Stomach (tissue), 19 donors: ENCODE measurements around the gene MAPK13. TPM values are rescaled to one million over a fixed set of nuclear protein-coding genes. Genes with fewer than 3 reads are reported as not detected.
"Not testable (repeated sequence)": the region's sequence is repeated elsewhere in the genome, so short reads cannot be mapped to it uniquely, and the experiment has no call there.

Experiments used
- DNase-seq, 2 donors: peaks; one replicate each; pipeline versions ENCODE4 v3.0.0 to v3.0.0-alpha.2; 2013 to 2019
- H3K27ac ChIP-seq, 5 donors: fragments of 200-600 bp in 4 of 5; sonication (generic) in 4 of 5; one replicate each; pipeline ENCODE4 v1.5.1; 2013 to 2019; ENCODE audit warnings: mild to moderate bottlenecking in 1 of 5, moderate library complexity in 1 of 5
- H3K27me3 ChIP-seq, 3 donors: fragments of 200-600 bp; sonication (generic); one replicate each; pipeline ENCODE4 v1.5.1; 2017 to 2019; ENCODE audit warnings: mixed run types in 1 of 3
- H3K36me3 ChIP-seq, 4 donors: fragments of 200-600 bp; sonication (generic); 1 replicate in 3 of 4; 2 replicates in 1 of 4; pipeline ENCODE4 v1.5.1; 2016 to 2019
- H3K4me1 ChIP-seq, 4 donors: fragments of 200-600 bp; sonication (generic); one replicate each; pipeline ENCODE4 v1.5.1; 2016 to 2019
- H3K4me3 ChIP-seq, 4 donors: fragments of 200-600 bp; sonication (generic) in 3 of 4; one replicate each; pipeline ENCODE4 v1.5.1; 2016 to 2019; ENCODE audit warnings: mild to moderate bottlenecking in 1 of 4
- H3K9me3 ChIP-seq, 4 donors: fragments of 200-600 bp; sonication (generic); one replicate each; pipeline ENCODE4 v1.5.1; 2016 to 2019
- EP300 ChIP-seq: sonication (generic); formaldehyde crosslinking; IDR thresholded peaks from one replicate; pipeline ENCODE4 v1.6.1; 2017; ENCODE audit warnings: antibody characterized with exemption
- POLR2A ChIP-seq, 4 donors: fragments of 450-650 bp; IDR thresholded peaks; one replicate each; pipeline ENCODE4 v1.6.1; 2016; ENCODE audit warnings: antibody characterized with exemption in 4 of 4, control low read depth in 2 of 4, mild to moderate bottlenecking in 1 of 4, moderate library complexity in 1 of 4
- POLR2AphosphoS5 ChIP-seq, 3 donors: sonication (generic); formaldehyde crosslinking; IDR thresholded peaks; one replicate each; pipeline ENCODE4 v1.6.1; 2016; ENCODE audit warnings: antibody characterized with exemption in 3 of 3
- WGBS, 5 donors: extraction: QIAGEN DNeasy Blood & Tissue Kit in 3 of 5; methylation state at CpG; one replicate each; pipeline versions ENCODE4 v1.1.5 to v1.1.7; 2013 to 2018; 5-methylcytosine and 5-hydroxymethylcytosine counted together
- intact Hi-C: fragments of 100-400 bp; cut with DNase I; formaldehyde crosslinking; loops from one replicate; pipeline ENCODE4 v1.15.1; 2023; ENCODE audit warnings: low total_unique reads
- long read RNA-seq, 10 donors: transcript quantifications; one replicate each; lab custom pipeline, GENCODE V29; 2026
- polyA plus RNA-seq, 3 donors: library from polyadenylated mRNA; stranded (reverse); fragments of 200-250 nt; gene quantifications; one replicate each; pipeline ENCODE4 v1.2.3, GENCODE V29; 2013
- total RNA-seq, 5 donors: library from RNA; depleted of rRNA; stranded (reverse); fragments of >200 nt; gene quantifications; one replicate each; pipeline versions ENCODE4 v1.1.0 to v1.2.3, GENCODE V29; 2014 to 2016
- TF ChIP-seq, protein P1 (sequence below), 7 experiments: fragments of 450-650 bp in 4 of 7; fragments of 200-600 bp in 3 of 7; sonication (generic) in 3 of 7; IDR thresholded peaks; one replicate each; pipeline ENCODE4 v1.5.1; 2016 to 2019; ENCODE audit warnings: antibody characterized with exemption in 7 of 7, control low read depth in 2 of 7, mild to moderate bottlenecking in 1 of 7
- donor health status: healthy with polysubstance abuse.
- donor health status: Bipolar disorder and iron deficiency.
- donor health status: healthy.

The MAPK13 gene
- total RNA-seq (10 to 100 TPM; 19.8 to 95.9 (median 33.0) TPM), polyA plus RNA-seq (10 to 100 TPM; 28.7 to 57.1 (median 35.9) TPM)
- long read RNA-seq, donor 1, transcript MAPK13-201 (12 exons, 2,052 nt) = major isoform, 6 of 6 reads
- long read RNA-seq, donor 1, partial matches to known transcripts = 0 of 6 reads
- long read RNA-seq, donor 1, other reads (novel, unspliced or antisense) = 0 of 6 reads
- long read RNA-seq, donor 2, transcript MAPK13-201 (12 exons, 2,052 nt) = major isoform, 10 of 18 reads
- long read RNA-seq, donor 2, partial matches to known transcripts = 8 of 18 reads
- long read RNA-seq, donor 2, other reads (novel, unspliced or antisense) = 0 of 18 reads
- long read RNA-seq, donor 3, full-length matches to known transcripts = 4 of 4 reads
- long read RNA-seq, donor 3, partial matches to known transcripts = 0 of 4 reads
- long read RNA-seq, donor 3, other reads (novel, unspliced or antisense) = 0 of 4 reads
- long read RNA-seq, donor 4 = 0 reads
- long read RNA-seq, donor 5, partial matches to known transcripts = 6 of 10 reads
- long read RNA-seq, donor 5, other reads (novel, unspliced or antisense) = 0 of 10 reads
- long read RNA-seq, donor 6, transcript MAPK13-201 (12 exons, 2,052 nt) = major isoform, 29 of 29 reads
- long read RNA-seq, donor 6, partial matches to known transcripts = 0 of 29 reads
- long read RNA-seq, donor 6, other reads (novel, unspliced or antisense) = 0 of 29 reads
- long read RNA-seq, donor 7, full-length matches to known transcripts = 11 of 17 reads
- long read RNA-seq, donor 7, partial matches to known transcripts = 6 of 17 reads
- long read RNA-seq, donor 7, other reads (novel, unspliced or antisense) = 0 of 17 reads
- long read RNA-seq, donor 8, transcript MAPK13-201 (12 exons, 2,052 nt) = major isoform, 6 of 23 reads
- long read RNA-seq, donor 8, partial matches to known transcripts = 16 of 23 reads
- long read RNA-seq, donor 8, other reads (novel, unspliced or antisense) = 0 of 23 reads
- long read RNA-seq, donor 9, partial matches to known transcripts = 0 of 2 reads
- long read RNA-seq, donor 9, other reads (novel, unspliced or antisense) = 0 of 2 reads
- long read RNA-seq, donor 10, transcript MAPK13-201 (12 exons, 2,052 nt) = major isoform, 6 of 6 reads
- long read RNA-seq, donor 10, partial matches to known transcripts = 0 of 6 reads
- long read RNA-seq, donor 10, other reads (novel, unspliced or antisense) = 0 of 6 reads

DNA sequence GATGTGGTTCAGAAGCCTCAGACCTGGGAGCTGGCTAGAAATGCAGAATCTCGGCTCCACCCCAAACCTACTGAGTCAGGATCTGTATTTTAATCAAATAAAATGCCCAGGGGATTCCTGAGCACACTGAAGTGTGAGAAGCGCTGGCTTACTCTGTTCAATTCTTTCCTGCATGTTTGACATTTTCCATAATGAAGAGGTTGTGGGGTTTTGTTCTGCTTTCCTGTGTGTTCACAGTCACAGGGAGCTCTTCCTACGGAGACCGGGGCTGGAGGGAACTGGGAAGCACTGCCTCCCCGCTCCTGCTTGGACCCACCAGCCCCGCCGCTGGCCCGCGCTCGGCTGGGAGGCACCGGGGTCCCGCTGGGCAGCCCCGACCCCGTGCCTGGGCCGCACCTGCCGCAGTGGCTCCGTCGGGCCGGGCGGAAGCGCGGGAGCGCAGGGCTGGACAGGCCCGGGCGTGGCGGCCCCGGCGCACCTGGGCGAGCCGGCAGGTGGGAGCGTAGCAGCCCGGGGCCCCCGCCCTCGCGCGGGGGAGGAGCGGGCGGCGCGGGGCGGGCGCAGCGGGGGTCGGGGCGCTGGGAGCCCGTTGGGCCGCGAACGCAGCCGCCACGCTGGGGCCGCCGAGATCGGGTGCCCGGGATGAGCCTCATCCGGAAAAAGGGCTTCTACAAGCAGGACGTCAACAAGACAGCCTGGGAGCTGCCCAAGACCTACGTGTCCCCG is at the start of gene MAPK13:
Gene MAPK13, plus strand, starts transcription at position 573 of the 726 bp plus-strand sequence. Its CDS starts 70 bp downstream, at position 643.
- Histone ChIP-seq H3K36me3 (peaks cover 0 to 12% (median 3%) of the 10 kb centered on the region in 4 donors), H3K27ac (peak within 1 kb of the TSS; percentile 79 to 93 (median 87)), H3K4me1 (peaks cover 13 to 60% (median 30%) of the 10 kb centered on the region in 4 donors), H3K27me3 (peaks cover 0 to 24% (median 0%) of the 10 kb centered on the region in 3 donors), H3K4me3 (peak within 1 kb of the TSS; percentile 52 to 58 (median 54)), H3K9me3 (no peaks in the 10 kb centered on the region)
- 2 to 16% (median 3%) methylated on average over 9 to 59 of the region's 59 CpGs for WGBS, 5 donors
- peak; percentile 43 to 66 for DNase-seq
- peak in 1 of 3 donors; percentile 7 for TF ChIP-seq POLR2AphosphoS5 (IDR thresholded peaks at IDR 0.05)
- TF ChIP-seq POLR2A (IDR thresholded peaks at IDR 0.05) = no peak
- no peak for TF ChIP-seq EP300
- intact Hi-C loops = no loop called here

DNA sequence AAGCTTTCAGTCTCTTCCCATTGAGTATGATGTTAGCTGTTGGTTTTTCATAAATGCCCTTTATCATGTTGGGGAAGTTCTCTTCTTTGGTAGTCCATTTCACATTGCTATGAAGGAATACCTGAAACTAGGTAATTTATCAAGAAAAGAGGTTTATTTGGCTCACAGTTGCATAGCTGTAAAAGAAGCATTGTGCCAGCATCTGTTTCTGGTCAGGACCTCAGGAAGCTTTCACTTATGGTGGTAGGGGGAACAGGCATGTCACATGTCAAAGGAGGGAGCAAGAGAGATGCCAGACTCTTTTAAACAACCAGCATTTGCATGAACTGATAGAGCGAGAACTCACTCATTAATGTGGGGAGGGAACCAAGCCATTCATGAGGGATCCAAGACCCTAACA is 48.0 kb upstream of the MAPK13 start:
- Histone ChIP-seq H3K4me1 (peaks cover 0 to 5% (median 0%) of the 10 kb centered on the region in 4 donors), H3K4me3 (no peak overlapping the region), H3K27me3 (no peaks in the 10 kb centered on the region), H3K27ac (no peak overlapping the region), H3K9me3 (peaks cover 0 to under 1% (median 0%) of the 10 kb centered on the region in 4 donors), H3K36me3 (peaks cover 19 to 77% (median 74%) of the 10 kb centered on the region in 4 donors)
- TF ChIP-seq POLR2A (IDR thresholded peaks at IDR 0.05) (no peak), EP300 (no peak), POLR2AphosphoS5 (IDR thresholded peaks at IDR 0.05) (no peak)
- TF ChIP-seq, protein P1, sequence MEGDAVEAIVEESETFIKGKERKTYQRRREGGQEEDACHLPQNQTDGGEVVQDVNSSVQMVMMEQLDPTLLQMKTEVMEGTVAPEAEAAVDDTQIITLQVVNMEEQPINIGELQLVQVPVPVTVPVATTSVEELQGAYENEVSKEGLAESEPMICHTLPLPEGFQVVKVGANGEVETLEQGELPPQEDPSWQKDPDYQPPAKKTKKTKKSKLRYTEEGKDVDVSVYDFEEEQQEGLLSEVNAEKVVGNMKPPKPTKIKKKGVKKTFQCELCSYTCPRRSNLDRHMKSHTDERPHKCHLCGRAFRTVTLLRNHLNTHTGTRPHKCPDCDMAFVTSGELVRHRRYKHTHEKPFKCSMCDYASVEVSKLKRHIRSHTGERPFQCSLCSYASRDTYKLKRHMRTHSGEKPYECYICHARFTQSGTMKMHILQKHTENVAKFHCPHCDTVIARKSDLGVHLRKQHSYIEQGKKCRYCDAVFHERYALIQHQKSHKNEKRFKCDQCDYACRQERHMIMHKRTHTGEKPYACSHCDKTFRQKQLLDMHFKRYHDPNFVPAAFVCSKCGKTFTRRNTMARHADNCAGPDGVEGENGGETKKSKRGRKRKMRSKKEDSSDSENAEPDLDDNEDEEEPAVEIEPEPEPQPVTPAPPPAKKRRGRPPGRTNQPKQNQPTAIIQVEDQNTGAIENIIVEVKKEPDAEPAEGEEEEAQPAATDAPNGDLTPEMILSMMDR (IDR thresholded peaks at IDR 0.05) = no peak
- 82 to 100% (median 100%) methylated on average over 1 of the region's 1 CpG for WGBS, 5 donors
- no peak for DNase-seq
- intact Hi-C loops = no loop called here

DNA sequence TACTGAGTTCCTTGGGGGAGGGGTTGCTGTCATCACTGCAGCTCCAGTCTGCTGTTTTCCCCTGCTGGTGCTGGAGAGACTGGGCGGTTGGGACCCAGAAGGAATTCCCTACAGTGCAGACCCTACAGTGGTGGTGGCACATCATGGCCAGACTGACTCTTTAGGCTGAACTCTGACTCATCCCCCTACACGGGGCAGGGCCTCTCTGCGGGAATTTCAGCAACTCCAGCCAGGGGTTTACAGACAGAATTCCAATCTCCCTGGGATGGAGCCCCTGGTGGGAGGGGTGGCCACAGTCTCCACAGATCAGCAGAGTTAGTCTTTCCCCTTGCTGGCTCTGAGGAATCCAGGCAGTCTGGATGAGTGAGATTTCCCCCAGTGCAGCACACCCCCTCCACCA is 46.9 kb upstream of the MAPK13 start:
- Histone ChIP-seq H3K27me3 (no peaks in the 10 kb centered on the region), H3K36me3 (peaks cover 19 to 66% (median 65%) of the 10 kb centered on the region in 4 donors)
- no peak for TF ChIP-seq POLR2A (IDR thresholded peaks at IDR 0.05)

DNA sequence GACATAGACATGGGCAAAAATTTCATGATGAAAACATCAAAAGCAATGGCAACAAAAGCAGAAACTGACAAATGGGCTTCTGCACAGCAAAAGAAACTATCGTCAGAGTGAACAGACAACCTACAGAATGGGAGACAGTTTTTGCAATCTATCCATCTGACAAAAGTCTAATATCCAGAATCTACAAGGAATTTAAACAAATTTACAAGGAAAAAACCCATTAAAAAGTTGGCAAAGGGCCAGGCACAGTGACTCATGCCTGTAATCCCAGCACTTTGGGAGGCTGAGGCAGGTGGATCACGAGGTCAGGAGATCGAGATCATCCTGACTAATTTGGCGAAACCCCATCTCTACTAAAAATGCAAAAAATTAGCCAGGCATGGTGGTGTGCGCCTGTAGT is 42.1 kb upstream of the MAPK13 start:
- H3K27ac ChIP-seq, H3K9me3 ChIP-seq, H3K4me1 ChIP-seq, H3K4me3 ChIP-seq, intact Hi-C loops, H3K27me3 ChIP-seq, DNase-seq: not testable (repeated sequence)
- 86 to 96% (median 89%) methylated on average over 5 of the region's 5 CpGs for WGBS, 5 donors
- H3K36me3 ChIP-seq = peaks cover 16 to 48% (median 37%) of the 10 kb centered on the region in 4 donors

More for the DNA sequence above, 46.9 kb upstream of the MAPK13 start:
- 79 to 97% (median 92%) methylated on average over 3 of the region's 3 CpGs for WGBS, 5 donors
- H3K4me1 ChIP-seq = no peaks in the 10 kb centered on the region
- DNase-seq = no peak
- no peak overlapping the region for H3K4me3 ChIP-seq
- peaks cover 0 to 4% (median 0%) of the 10 kb centered on the region in 4 donors for H3K9me3 ChIP-seq
- intact Hi-C loops = no loop called here
- H3K27ac ChIP-seq = no peak overlapping the region

DNA sequence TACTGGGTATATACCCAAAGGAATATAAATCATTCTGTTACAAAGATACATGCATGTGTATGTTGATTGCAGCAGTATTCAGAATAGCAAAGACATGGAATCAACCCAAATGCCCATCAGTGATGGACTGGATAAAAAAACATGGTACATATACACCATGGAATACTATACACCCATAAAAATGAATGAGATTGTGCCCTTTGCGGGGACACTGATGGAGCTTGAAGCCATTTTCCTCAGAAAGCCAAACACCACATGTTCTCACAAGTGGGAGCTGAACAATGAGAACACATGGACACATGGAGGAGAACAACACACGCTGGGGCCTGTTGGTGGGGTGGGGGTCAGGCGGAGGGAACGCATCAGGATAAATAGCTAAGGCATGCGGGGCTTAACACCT is 41.3 kb upstream of the MAPK13 start:
- H3K36me3 ChIP-seq = peaks cover 7 to 39% (median 28%) of the 10 kb centered on the region in 4 donors
- intact Hi-C loops = no loop called here
- H3K4me1 ChIP-seq = peaks cover 0 to 8% (median 3%) of the 10 kb centered on the region in 4 donors
- no peak overlapping the region for H3K27ac ChIP-seq
- no peak for DNase-seq
- no peak overlapping the region for H3K4me3 ChIP-seq
- 95 to 98% (median 96%) methylated on average over 5 of the region's 5 CpGs for WGBS, 5 donors
- peaks cover 0 to 4% (median 0%) of the 10 kb centered on the region in 4 donors for H3K9me3 ChIP-seq
- no peak for TF ChIP-seq POLR2A (IDR thresholded peaks at IDR 0.05)
- no peak for TF ChIP-seq POLR2AphosphoS5 (IDR thresholded peaks at IDR 0.05)
- TF ChIP-seq, protein P1 (IDR thresholded peaks at IDR 0.05) = no peak
- TF ChIP-seq EP300 = no peak
- H3K27me3 ChIP-seq = no peaks in the 10 kb centered on the region
